ENCODE data around the gene OMG. TPM values are rescaled to one million over a fixed set of nuclear protein-coding genes. Genes with fewer than 3 reads are reported as not detected.
"Not testable (repeated sequence)": the region's sequence is repeated elsewhere in the genome, so short reads cannot be mapped to it uniquely, and the experiment has no call there.

OMG gene
- total RNA-seq, 1 experiment from 2014 or later: not detected

GRCh38 chr17:31310260-31310659 is 13.2 kb upstream of the OMG start:
- in situ Hi-C loops (cut with HindIII; ENCODE audit: low pct_unique_long_range_greater_than_20kb, low sequenced_read_pairs): no loop called here
- DNase-seq (ENCODE audit: low read depth): no peak

GRCh38 chr17:31309556-31309955 is 12.5 kb upstream of the OMG start:
- DNase-seq (ENCODE audit: low read depth): no peak
- in situ Hi-C loops (cut with HindIII; ENCODE audit: low pct_unique_long_range_greater_than_20kb, low sequenced_read_pairs): no loop called here

GRCh38 chr17:31308372-31309334 is 11.6 kb upstream of the OMG start:
- in situ Hi-C loops (cut with HindIII; ENCODE audit: low pct_unique_long_range_greater_than_20kb, low sequenced_read_pairs): no loop called here
- no peak for DNase-seq (ENCODE audit: low read depth)

GRCh38 chr17:31307640-31308039 is 10.6 kb upstream of the OMG start:
- in situ Hi-C loops (cut with HindIII; ENCODE audit: low pct_unique_long_range_greater_than_20kb, low sequenced_read_pairs): no loop called here

GRCh38 chr17:31299624-31300023 is 2.6 kb upstream of the OMG start:
- peak; percentile 17 for DNase-seq (ENCODE audit: low read depth)
- in situ Hi-C loops (cut with HindIII; ENCODE audit: low pct_unique_long_range_greater_than_20kb, low sequenced_read_pairs): no loop called here

More at GRCh38 chr17:31307640-31308039, 10.6 kb upstream of the OMG start:
- no peak for DNase-seq (ENCODE audit: low read depth)

GRCh38 chr17:31296142-31296541 is 897 bp downstream of the OMG start:
- in situ Hi-C loops (cut with HindIII; ENCODE audit: low pct_unique_long_range_greater_than_20kb, low sequenced_read_pairs): no loop called here

GRCh38 chr17:31295489-31295871 is 1.6 kb downstream of the OMG start:
- in situ Hi-C loops (cut with HindIII; ENCODE audit: low pct_unique_long_range_greater_than_20kb, low sequenced_read_pairs): no loop called here
- no peak for DNase-seq (ENCODE audit: low read depth)

More at GRCh38 chr17:31296142-31296541, 897 bp downstream of the OMG start:
- DNase-seq (ENCODE audit: low read depth): no peak

- no peak for DNase-seq (ENCODE audit: low read depth)
- in situ Hi-C loops (cut with HindIII; ENCODE audit: low pct_unique_long_range_greater_than_20kb, low sequenced_read_pairs): no loop called here
Measured at GRCh38 chr17:31294820-31295488, 2.1 kb downstream of the OMG start.

- DNase-seq (ENCODE audit: low read depth): no peak
- in situ Hi-C loops (cut with HindIII; ENCODE audit: low pct_unique_long_range_greater_than_20kb, low sequenced_read_pairs): no loop called here
Measured at GRCh38 chr17:31294231-31294630, 2.8 kb downstream of the OMG start.

GRCh38 chr17:31293581-31293980 is 3.5 kb downstream of the OMG start:
- in situ Hi-C loops (cut with HindIII; ENCODE audit: low pct_unique_long_range_greater_than_20kb, low sequenced_read_pairs): no loop called here
- DNase-seq (ENCODE audit: low read depth): no peak

GRCh38 chr17:31291820-31292219 is 5.2 kb downstream of the OMG start:
- no peak for DNase-seq (ENCODE audit: low read depth)
- in situ Hi-C loops (cut with HindIII; ENCODE audit: low pct_unique_long_range_greater_than_20kb, low sequenced_read_pairs): no loop called here

- in situ Hi-C loops (cut with HindIII; ENCODE audit: low pct_unique_long_range_greater_than_20kb, low sequenced_read_pairs): no loop called here
- no peak for DNase-seq (ENCODE audit: low read depth)
Measured at GRCh38 chr17:31289790-31290189, 7.2 kb downstream of the OMG start.

- DNase-seq (ENCODE audit: low read depth); in situ Hi-C loops (cut with HindIII; ENCODE audit: low pct_unique_long_range_greater_than_20kb, low sequenced_read_pairs): not testable (repeated sequence)
Measured at GRCh38 chr17:31287932-31288331, 9.1 kb downstream of the OMG start.

GRCh38 chr17:31286587-31286986 is 10.5 kb downstream of the OMG start:
- no peak for DNase-seq (ENCODE audit: low read depth)
- in situ Hi-C loops (cut with HindIII; ENCODE audit: low pct_unique_long_range_greater_than_20kb, low sequenced_read_pairs): no loop called here

- in situ Hi-C loops (cut with HindIII; ENCODE audit: low pct_unique_long_range_greater_than_20kb, low sequenced_read_pairs): no loop called here
- no peak for DNase-seq (ENCODE audit: low read depth)
Measured at GRCh38 chr17:31283841-31284240, 13.2 kb downstream of the OMG start.

- in situ Hi-C loops (cut with HindIII; ENCODE audit: low pct_unique_long_range_greater_than_20kb, low sequenced_read_pairs): no loop called here
- DNase-seq (ENCODE audit: low read depth): no peak
Measured at GRCh38 chr17:31281061-31281460, 16.0 kb downstream of the OMG start.

GRCh38 chr17:31279401-31279800 is 17.6 kb downstream of the OMG start:
- in situ Hi-C loops (cut with HindIII; ENCODE audit: low pct_unique_long_range_greater_than_20kb, low sequenced_read_pairs): no loop called here
- DNase-seq (ENCODE audit: low read depth): no peak

GRCh38 chr17:31275116-31275515 is 21.9 kb downstream of the OMG start:
- in situ Hi-C loops (cut with HindIII; ENCODE audit: low pct_unique_long_range_greater_than_20kb, low sequenced_read_pairs): no loop called here
- no peak for DNase-seq (ENCODE audit: low read depth)

- DNase-seq (ENCODE audit: low read depth): no peak
- in situ Hi-C loops (cut with HindIII; ENCODE audit: low pct_unique_long_range_greater_than_20kb, low sequenced_read_pairs): no loop called here
Measured at GRCh38 chr17:31274252-31274651, 22.8 kb downstream of the OMG start.
